ENCODE measurements around the gene NDRG3. TPM values are rescaled to one million over a fixed set of nuclear protein-coding genes. Genes with fewer than 3 reads are reported as not detected.

NDRG3 gene
- total RNA-seq, 1 experiment from 2014 or later, result 30.1 TPM

- ChIA-PET POLR2A (ENCODE audit: unreplicated experiment) (no interaction called here), CTCF (interaction anchor here (1.3 kb wide), 1 partner anchor 15 kb away, joined by 6 read pairs; no protein-coding TSS in a partner anchor)
- Histone ChIP-seq H3K9ac (ENCODE audit: low read length) (no peak overlapping the region), H3K9me2 (replicated peaks; ENCODE audit: low read length) (no peaks in the 10 kb centered on the region), H4K20me1 (ENCODE audit: low read length) (no peaks in the 10 kb centered on the region), H3K4me3 (ENCODE audit: low read length) (no peak overlapping the region), H3K4me1 (ENCODE audit: insufficient read depth, low read length) (no peaks in the 10 kb centered on the region), H3K36me3 (ENCODE audit: low read depth, low read length) (peaks cover 38% of the 10 kb centered on the region; the same call in 1 of the 2 replicates), H3K27ac (ENCODE audit: low read length) (no peak overlapping the region), H3K4me2 (ENCODE audit: low read length) (no peak overlapping the region), H3K9me3 (ENCODE audit: low read length) (no peaks in the 10 kb centered on the region), H3K79me2 (ENCODE audit: low read length) (no peaks in the 10 kb centered on the region), H3F3A (ENCODE audit: low read length, unreplicated experiment) (no peaks in the 10 kb centered on the region), H3K27me3 (ENCODE audit: low read length) (no peaks in the 10 kb centered on the region), H2AFZ (ENCODE audit: low read length) (no peak overlapping the region)
- no peak for ATAC-seq
- intact Hi-C loops (cut with micrococcal nuclease), result no loop called here
- BruUV-seq (replicated peaks), result no TSS peak
- DNase-seq, result no peak
- TF ChIP-seq, protein P1, sequence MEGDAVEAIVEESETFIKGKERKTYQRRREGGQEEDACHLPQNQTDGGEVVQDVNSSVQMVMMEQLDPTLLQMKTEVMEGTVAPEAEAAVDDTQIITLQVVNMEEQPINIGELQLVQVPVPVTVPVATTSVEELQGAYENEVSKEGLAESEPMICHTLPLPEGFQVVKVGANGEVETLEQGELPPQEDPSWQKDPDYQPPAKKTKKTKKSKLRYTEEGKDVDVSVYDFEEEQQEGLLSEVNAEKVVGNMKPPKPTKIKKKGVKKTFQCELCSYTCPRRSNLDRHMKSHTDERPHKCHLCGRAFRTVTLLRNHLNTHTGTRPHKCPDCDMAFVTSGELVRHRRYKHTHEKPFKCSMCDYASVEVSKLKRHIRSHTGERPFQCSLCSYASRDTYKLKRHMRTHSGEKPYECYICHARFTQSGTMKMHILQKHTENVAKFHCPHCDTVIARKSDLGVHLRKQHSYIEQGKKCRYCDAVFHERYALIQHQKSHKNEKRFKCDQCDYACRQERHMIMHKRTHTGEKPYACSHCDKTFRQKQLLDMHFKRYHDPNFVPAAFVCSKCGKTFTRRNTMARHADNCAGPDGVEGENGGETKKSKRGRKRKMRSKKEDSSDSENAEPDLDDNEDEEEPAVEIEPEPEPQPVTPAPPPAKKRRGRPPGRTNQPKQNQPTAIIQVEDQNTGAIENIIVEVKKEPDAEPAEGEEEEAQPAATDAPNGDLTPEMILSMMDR (conservative IDR thresholded peaks at IDR 0.05; ENCODE audit: low read depth, low read length), result no peak
- TF ChIP-seq EZH2phosphoT487 (IDR thresholded peaks at IDR 0.05; ENCODE audit: borderline replicate concordance, low read length), result no peak
- no peak for TF ChIP-seq EZH2 (IDR thresholded peaks at IDR 0.05; ENCODE audit: low read length, unreplicated experiment)
These were observed 47.6 kb upstream of the NDRG3 start for GRCh38 chr20:36793294-36794115.

- H3K4me3 ChIP-seq (ENCODE audit: low read length), result no peak overlapping the region
- H3K36me3 ChIP-seq (ENCODE audit: low read depth, low read length), result peaks cover 31% of the 10 kb centered on the region; the same call in 1 of the 2 replicates
- H3K4me2 ChIP-seq (ENCODE audit: low read length), result no peak overlapping the region
- no peaks in the 10 kb centered on the region for H3K79me2 ChIP-seq (ENCODE audit: low read length)
- H3K4me1 ChIP-seq (ENCODE audit: insufficient read depth, low read length), result no peaks in the 10 kb centered on the region
- no peaks in the 10 kb centered on the region for H4K20me1 ChIP-seq (ENCODE audit: low read length)
- ChIA-PET POLR2A (ENCODE audit: unreplicated experiment) (interaction anchor here (0.6 kb wide), 1 partner anchor 127 kb away, joined by 5 read pairs; no protein-coding TSS in a partner anchor), CTCF (interaction anchor here (0.6 to 1.3 kb wide), 7 partner anchors 16 to 180 kb away, joined by 3 to 6 read pairs (median 4); a partner anchor contains a TSS)
- H3K27me3 ChIP-seq (ENCODE audit: low read length), result no peaks in the 10 kb centered on the region
- H3K9me3 ChIP-seq (ENCODE audit: low read length), result no peaks in the 10 kb centered on the region
- ATAC-seq (peak; percentile 95), DNase-seq (peak; percentile 74)
- H3K27ac ChIP-seq (ENCODE audit: low read length), result no peak overlapping the region
- no peak overlapping the region for H2AFZ ChIP-seq (ENCODE audit: low read length)
- BruUV-seq (replicated peaks), result no TSS peak
- TF ChIP-seq EZH2phosphoT487 (IDR thresholded peaks at IDR 0.05; ENCODE audit: borderline replicate concordance, low read length), result no peak
- TF ChIP-seq, protein P1 (conservative IDR thresholded peaks at IDR 0.05; ENCODE audit: low read depth, low read length), result peak; percentile 53
- no peaks in the 10 kb centered on the region for H3K9me2 ChIP-seq (replicated peaks; ENCODE audit: low read length)
- H3K9ac ChIP-seq (ENCODE audit: low read length), result no peak overlapping the region
- no peaks in the 10 kb centered on the region for H3F3A ChIP-seq (ENCODE audit: low read length, unreplicated experiment)
- intact Hi-C loops (cut with micrococcal nuclease), result no loop called here
These were observed 46.5 kb upstream of the NDRG3 start for GRCh38 chr20:36792422-36792821.

- ChIA-PET CTCF (interaction anchor here (0.6 to 1.0 kb wide), 3 partner anchors 71 to 95 kb away, joined by 3 to 4 read pairs (median 4); a partner anchor contains a TSS), POLR2A (ENCODE audit: unreplicated experiment) (no interaction called here)
- Histone ChIP-seq H2AFZ (ENCODE audit: low read length) (no peak overlapping the region), H3K4me1 (ENCODE audit: insufficient read depth, low read length) (no peaks in the 10 kb centered on the region), H3K9me2 (replicated peaks; ENCODE audit: low read length) (no peaks in the 10 kb centered on the region), H3K4me2 (ENCODE audit: low read length) (no peak overlapping the region), H3K4me3 (ENCODE audit: low read length) (no peak overlapping the region), H3K27ac (ENCODE audit: low read length) (no peak overlapping the region), H3K27me3 (ENCODE audit: low read length) (no peaks in the 10 kb centered on the region), H3K9ac (ENCODE audit: low read length) (no peak overlapping the region), H4K20me1 (ENCODE audit: low read length) (no peaks in the 10 kb centered on the region), H3K9me3 (ENCODE audit: low read length) (no peaks in the 10 kb centered on the region), H3F3A (ENCODE audit: low read length, unreplicated experiment) (no peaks in the 10 kb centered on the region), H3K79me2 (ENCODE audit: low read length) (no peaks in the 10 kb centered on the region), H3K36me3 (ENCODE audit: low read depth, low read length) (peaks cover 27% of the 10 kb centered on the region; the same call in 1 of the 2 replicates)
- TF ChIP-seq, protein P1 (conservative IDR thresholded peaks at IDR 0.05; ENCODE audit: low read depth, low read length), result no peak
- TF ChIP-seq EZH2 (IDR thresholded peaks at IDR 0.05; ENCODE audit: low read length, unreplicated experiment) (no peak), EZH2phosphoT487 (IDR thresholded peaks at IDR 0.05; ENCODE audit: borderline replicate concordance, low read length) (no peak)
- intact Hi-C loops (cut with micrococcal nuclease), result no loop called here
- BruUV-seq (replicated peaks), result no TSS peak
- DNase-seq (no peak), ATAC-seq (no peak)
These were observed 46.0 kb upstream of the NDRG3 start for GRCh38 chr20:36791862-36792261.

Measured in PC-3 (cell line).